AG08395 (cell line): ENCODE results near the gene FTH1.
"Not testable (repeated sequence)": the region's sequence is repeated elsewhere in the genome, so short reads cannot be mapped to it uniquely, and the experiment has no call there.

Experiments used
- DNase-seq: peaks from one replicate; pipeline ENCODE4 v3.0.0; 2012; ENCODE audit warnings: mixed read lengths, low spot score

The FTH1 gene

GRCh38 chr11:61963282-61964057 lies 4.0 kb downstream of the FTH1 start:
- peak; percentile 18 for DNase-seq

DNA sequence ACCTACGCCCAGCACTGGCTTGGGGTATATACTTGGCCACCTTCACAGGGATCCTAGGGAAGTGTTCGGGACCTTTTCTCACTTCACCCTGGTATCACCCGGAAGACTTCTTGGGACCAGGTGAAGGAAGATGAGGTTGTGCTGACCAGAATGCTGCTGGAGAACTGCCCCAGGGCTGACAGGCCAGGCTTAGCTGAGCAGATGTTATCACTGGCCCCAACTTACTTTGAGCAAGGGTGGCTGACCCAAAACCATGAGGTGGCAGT lies 4.5 kb downstream of the FTH1 start:
- peak; percentile 48 for DNase-seq

GRCh38 chr11:61962213-61963015 lies 5.0 kb downstream of the FTH1 start:
- no peak for DNase-seq

GRCh38 chr11:61961570-61962212 lies 5.7 kb downstream of the FTH1 start:
- DNase-seq, result peak; percentile 52

GRCh38 chr11:61960532-61960931 lies 6.9 kb downstream of the FTH1 start:
- no peak for DNase-seq

DNA sequence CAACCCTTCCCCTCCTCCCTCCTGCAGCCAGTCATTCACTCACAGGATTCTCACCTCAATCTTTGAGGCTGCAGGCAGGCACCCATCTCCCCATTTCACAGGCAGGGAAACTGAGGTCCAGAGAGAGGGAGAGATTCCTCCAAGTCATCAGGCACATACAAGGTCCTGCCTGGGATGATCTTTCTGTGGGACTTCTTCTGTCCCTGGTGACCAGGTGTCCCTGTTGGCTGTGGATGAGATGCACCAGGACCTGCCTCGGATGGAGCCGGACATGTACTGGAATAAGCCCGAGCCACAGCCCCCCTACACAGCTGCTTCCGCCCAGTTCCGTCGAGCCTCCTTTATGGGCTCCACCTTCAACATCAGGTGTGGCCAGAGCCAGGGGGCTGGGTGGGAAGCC lies 7.8 kb downstream of the FTH1 start:
- no peak for DNase-seq

- DNase-seq, result no peak
Observed at GRCh38 chr11:61959114-61959513, 8.3 kb downstream of the FTH1 start.

GRCh38 chr11:61958590-61958989 lies 8.8 kb downstream of the FTH1 start:
- no peak for DNase-seq

GRCh38 chr11:61957021-61957770 lies 10.2 kb downstream of the FTH1 start:
- no peak for DNase-seq

- DNase-seq, result no peak
Observed at GRCh38 chr11:61956191-61957020, 11.0 kb downstream of the FTH1 start.

GRCh38 chr11:61955422-61956135 lies 11.9 kb downstream of the FTH1 start:
- DNase-seq, result no peak

GRCh38 chr11:61954851-61955421 lies 12.5 kb downstream of the FTH1 start:
- peak; percentile 84 for DNase-seq

DNA sequence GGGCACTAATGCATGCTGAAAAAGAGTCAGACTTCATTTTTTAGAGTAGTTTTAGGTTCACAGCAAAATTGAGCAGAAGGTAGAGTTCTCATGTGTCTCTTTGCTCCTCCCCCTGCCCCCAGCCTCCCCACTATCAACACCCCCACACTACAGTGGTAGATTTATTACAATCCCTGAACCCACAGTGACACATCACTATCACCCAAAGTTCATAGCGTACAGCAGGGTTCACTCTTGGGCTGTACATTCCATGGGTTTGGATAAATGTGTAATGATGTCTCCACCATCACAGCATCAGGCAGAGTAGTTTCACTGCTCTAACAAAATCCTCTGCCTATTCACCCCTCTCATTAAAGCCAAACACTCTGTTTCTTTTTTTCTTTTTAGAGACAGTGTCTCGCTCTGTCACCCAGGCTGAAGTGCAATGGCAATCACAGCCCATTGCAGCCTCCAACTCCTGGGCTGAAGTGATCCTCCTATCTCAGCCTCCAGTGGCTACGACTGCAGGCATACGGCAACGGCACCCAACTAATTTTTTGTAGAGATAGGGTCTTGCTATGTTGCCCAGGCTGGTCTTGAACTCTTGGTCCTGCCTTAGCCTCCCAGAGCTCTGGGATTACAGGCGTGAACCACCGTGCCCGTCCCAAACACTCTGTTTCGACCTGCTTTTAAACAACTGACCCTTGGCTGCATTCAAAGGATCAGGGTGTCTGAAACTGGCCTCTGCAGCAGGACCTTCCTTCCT lies 13.2 kb downstream of the FTH1 start:
- DNase-seq, result peak; percentile 18

DNA sequence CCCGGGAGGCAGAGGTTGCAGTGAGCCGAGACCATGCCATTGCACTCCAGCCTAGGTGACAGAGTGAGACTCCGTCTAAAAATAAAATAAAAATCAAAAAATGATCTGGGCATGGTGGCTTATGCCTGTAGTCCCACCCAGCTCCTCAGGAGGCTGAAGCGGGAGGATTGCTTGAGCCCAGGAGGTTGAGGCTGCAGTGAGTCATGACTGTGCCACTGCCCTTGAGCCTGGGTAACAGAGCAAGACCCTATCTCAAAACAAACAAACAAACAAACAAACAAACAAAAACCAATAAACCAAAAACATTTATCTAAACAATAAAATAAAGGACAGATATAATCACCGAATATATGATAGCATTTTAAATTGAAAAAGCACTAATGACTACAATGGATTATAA lies 13.8 kb downstream of the FTH1 start:
- not testable (repeated sequence) for DNase-seq

DNA sequence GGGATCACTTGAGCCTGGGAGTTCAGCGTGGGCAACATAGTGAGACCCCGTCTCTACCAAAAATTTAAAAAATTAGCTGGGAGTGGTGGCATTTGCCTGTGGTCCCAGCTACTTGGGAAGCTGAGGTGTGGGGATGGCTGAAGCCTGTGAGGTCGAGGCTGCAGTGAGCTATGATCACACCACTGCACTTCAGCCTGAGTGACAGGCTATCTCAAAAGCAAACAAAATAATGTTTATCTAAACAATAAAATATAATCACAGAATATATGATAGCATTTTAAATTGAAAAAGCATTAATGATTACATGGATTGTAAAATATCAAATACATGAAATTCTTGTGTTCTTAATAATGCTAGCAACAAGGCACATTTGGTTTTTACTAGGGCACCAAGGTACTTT lies 14.6 kb downstream of the FTH1 start:
- no peak for DNase-seq

DNA sequence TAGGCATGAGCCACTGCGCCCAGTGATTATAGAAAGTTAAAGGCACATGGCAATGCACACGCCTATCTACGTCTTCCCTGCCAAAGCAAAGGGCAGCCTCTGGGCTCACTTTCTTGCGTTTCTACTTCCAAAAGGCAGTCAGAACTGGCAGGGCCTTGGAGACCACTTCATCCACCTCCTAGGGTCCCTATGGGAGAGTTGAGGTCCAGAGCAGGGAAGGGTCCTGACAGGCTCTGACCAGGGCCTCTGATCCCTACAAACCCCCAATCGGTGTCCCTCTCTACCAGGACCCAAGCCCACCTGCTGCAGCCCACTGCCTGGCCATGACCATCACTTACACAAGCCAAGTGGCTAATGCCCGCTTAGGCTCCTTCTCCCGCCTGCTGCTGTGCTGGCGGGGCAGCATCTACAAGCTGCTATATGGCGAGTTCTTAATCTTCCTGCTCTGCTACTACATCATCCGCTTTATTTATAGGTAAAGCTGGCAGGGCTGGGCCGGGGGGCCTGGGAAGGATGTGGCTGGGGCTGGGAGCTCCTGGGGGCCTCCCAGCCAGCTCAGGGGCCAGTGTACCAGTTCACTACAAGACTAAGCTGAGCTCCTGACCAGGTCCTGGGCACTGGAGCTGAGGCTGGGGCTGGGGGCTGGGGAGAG lies 15.8 kb downstream of the FTH1 start:
- DNase-seq, result no peak

DNA sequence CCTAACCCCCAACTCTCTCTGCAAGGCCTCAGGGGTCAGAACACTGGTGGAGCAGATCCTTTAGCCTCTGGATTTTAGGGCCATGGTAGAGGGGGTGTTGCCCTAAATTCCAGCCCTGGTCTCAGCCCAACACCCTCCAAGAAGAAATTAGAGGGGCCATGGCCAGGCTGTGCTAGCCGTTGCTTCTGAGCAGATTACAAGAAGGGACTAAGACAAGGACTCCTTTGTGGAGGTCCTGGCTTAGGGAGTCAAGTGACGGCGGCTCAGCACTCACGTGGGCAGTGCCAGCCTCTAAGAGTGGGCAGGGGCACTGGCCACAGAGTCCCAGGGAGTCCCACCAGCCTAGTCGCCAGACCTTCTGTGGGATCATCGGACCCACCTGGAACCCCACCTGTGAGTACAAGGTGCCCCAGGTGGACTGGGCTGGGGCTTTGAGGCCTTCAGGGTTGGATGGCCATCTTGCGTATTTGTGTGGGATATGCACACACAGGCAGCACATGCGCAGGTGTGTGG lies 17.3 kb downstream of the FTH1 start, which contains the start of gene BEST1:
TSS of gene BEST1 (plus strand) at position 317 of the 513 bp plus-strand sequence. CDS start 1,456 bp downstream, outside the sequence.
- no peak for DNase-seq

DNA sequence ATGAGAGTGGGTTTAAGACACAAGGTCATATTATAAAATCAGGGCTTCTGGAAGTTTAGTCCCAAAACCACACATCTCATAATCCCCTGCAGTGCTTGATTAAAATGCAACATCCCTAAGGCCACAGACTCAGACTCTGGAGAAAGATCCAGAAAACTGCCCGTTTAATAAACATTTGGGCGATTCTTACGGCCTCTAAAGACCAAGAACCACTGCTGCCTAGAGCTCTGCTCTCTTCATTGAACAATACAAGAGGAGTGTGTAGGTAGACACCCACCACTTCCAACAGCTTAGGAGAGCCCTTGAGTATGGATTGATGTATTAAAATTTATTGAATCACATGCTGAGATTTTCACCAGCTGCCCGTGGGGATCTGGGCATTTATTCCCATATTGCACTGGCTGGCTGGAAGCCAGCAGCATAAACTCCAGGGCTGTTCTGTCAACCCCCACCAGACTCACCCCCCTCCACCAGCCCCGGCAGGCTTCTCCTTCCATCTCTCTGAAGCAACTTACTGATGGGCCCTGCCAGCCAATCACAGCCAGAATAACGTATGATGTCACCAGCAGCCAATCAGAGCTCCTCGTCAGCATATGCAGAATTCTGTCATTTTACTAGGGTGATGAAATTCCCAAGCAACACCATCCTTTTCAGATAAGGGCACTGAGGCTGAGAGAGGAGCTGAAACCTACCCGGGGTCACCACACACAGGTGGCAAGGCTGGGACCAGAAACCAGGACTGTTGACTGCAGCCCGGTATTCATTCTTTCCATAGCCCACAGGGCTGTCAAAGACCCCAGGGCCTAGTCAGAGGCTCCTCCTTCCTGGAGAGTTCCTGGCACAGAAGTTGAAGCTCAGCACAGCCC lies 18.0 kb downstream of the FTH1 start:
- DNase-seq, result peak; percentile 94
